HCT116 (cell line): Measurements from ENCODE around the gene INO80. TPM values are rescaled to one million over a fixed set of nuclear protein-coding genes. Genes with fewer than 3 reads are reported as not detected.

ENCODE experiments used
- ATAC-seq: fragments of 200-7000 bp; cut with Tn5 transposase; 2 replicates; pipeline ENCODE4 v1.9.1; 2020; ENCODE audit warnings: mild to moderate bottlenecking, moderate library complexity
- BruUV-seq: library from RNA; stranded (reverse); fragments of 400-500 nt; replicated peaks from 2 replicates; lab custom pipeline; 2021; lab: Mats Ljungman, UMichigan
- CTCF ChIA-PET: fragments of 300-600 bp; sonication (Branson Sonifier 250); formaldehyde crosslinking; loops from one replicate; lab custom pipeline; 2021; ENCODE audit warnings: antibody characterized with exemption; lab: Charles Lee
- POLR2A ChIA-PET: fragments of 300-600, 350-600 bp; sonication (Branson Sonifier 250); formaldehyde crosslinking; loops from one replicate; lab custom pipeline; 2021; ENCODE audit warnings: antibody characterized with exemption; lab: Charles Lee
- RAD21 ChIA-PET, 2 experiments: fragments of 300-600 bp; sonication (Branson Sonifier 250); formaldehyde crosslinking; loops; one replicate each; lab custom pipeline; 2023; ENCODE audit warnings: low total read pairs in 2 of 2; ENCODE audit not compliant: uncharacterized antibody in 2 of 2, unreplicated experiment in 2 of 2, low non-redundant PET in 1 of 2; lab: Charles Lee
- DNase-seq: peaks from one replicate; pipeline ENCODE4 v3.0.0-alpha.2; 2010; ENCODE audit warnings: low read depth, low spot score
- H2AFZ ChIP-seq: fragments of 200-600 bp; shearing (Covaris generic), sonication (generic); 2 replicates; pipeline ENCODE4 v1.6.1; 2017; ENCODE audit warnings: low read depth, mixed run types, mixed read lengths, antibody characterized with exemption, low read length; ENCODE audit not compliant: poor library complexity, severe bottlenecking
- H3K27ac ChIP-seq: 2 replicates; pipeline ENCODE4 v1.5.1; 2012; ENCODE audit warnings: low read depth, low read length
- H3K27me3 ChIP-seq: fragments of 200-600 bp; sonication (generic); 2 replicates; pipeline ENCODE4 v1.6.1; 2016; ENCODE audit warnings: mixed run types, low read length, mixed read lengths; ENCODE audit not compliant: insufficient read depth
- H3K36me3 ChIP-seq, 2 experiments: fragments of 200-500 bp in 1 of 2; fragments of 200-600 bp in 1 of 2; sonication (Bioruptor generic) in 1 of 2; sonication (generic) in 1 of 2; 2 replicates each; pipeline versions ENCODE4 v1.5.1 to v1.6.1; 2014 to 2016; ENCODE audit warnings: low read length in 2 of 2, inconsistent platforms in 1 of 2, mixed read lengths in 1 of 2, mixed run types in 1 of 2; ENCODE audit not compliant: insufficient read depth in 2 of 2, control insufficient read depth in 1 of 2
- H3K4me1 ChIP-seq, 2 experiments: fragments of 200-600 bp in 1 of 2; sonication (generic) in 1 of 2; 2 replicates each; pipeline versions ENCODE4 v1.5.1 to v1.6.1; 2012 to 2017; ENCODE audit warnings: low read length in 2 of 2, inconsistent platforms in 1 of 2, mild to moderate bottlenecking in 1 of 2, mixed read lengths in 1 of 2, mixed run types in 1 of 2, moderate library complexity in 1 of 2; ENCODE audit not compliant: insufficient read depth in 2 of 2, control insufficient read depth in 1 of 2
- H3K4me2 ChIP-seq: fragments of 200-600 bp; sonication (generic); 2 replicates; pipeline ENCODE4 v1.6.1; 2017; ENCODE audit warnings: mixed run types, low read length, mixed read lengths
- H3K4me3 ChIP-seq, 2 experiments: fragments of 200-600 bp in 1 of 2; sonication (generic) in 1 of 2; replicated peaks in 1 of 2; 2 replicates each; pipeline ENCODE4 v1.5.1; 2011 to 2016; ENCODE audit warnings: low read length in 2 of 2, control low read depth in 1 of 2, low read depth in 1 of 2, mild to moderate bottlenecking in 1 of 2, mixed read lengths in 1 of 2, mixed run types in 1 of 2
- H3K79me2 ChIP-seq: fragments of 200-600 bp; sonication (generic); 2 replicates; pipeline ENCODE4 v1.6.1; 2017; ENCODE audit warnings: mild to moderate bottlenecking, mixed run types, low read length, moderate library complexity, mixed read lengths; ENCODE audit not compliant: insufficient read depth
- H3K9ac ChIP-seq: fragments of 200-600 bp; sonication (generic); 2 replicates; pipeline ENCODE4 v1.6.1; 2016; ENCODE audit warnings: low read length, mixed read lengths
- H3K9me2 ChIP-seq: fragments of 200-600 bp; sonication (generic), shearing (Covaris generic); 2 replicates; pipeline ENCODE4 v1.6.1; 2017; ENCODE audit warnings: mixed run types, mild to moderate bottlenecking, moderate library complexity; ENCODE audit not compliant: insufficient read depth
- H3K9me3 ChIP-seq, 2 experiments: fragments of 200-500 bp in 1 of 2; fragments of 200-600 bp in 1 of 2; sonication (Bioruptor generic) in 1 of 2; sonication (generic) in 1 of 2; 2 replicates each; pipeline ENCODE4 v1.6.1; 2014 to 2017; ENCODE audit warnings: low read length in 2 of 2, mixed read lengths in 2 of 2, inconsistent platforms in 1 of 2, low read depth in 1 of 2, mild to moderate bottlenecking in 1 of 2, mixed run types in 1 of 2, moderate library complexity in 1 of 2; ENCODE audit not compliant: control insufficient read depth in 1 of 2, insufficient read depth in 1 of 2
- H4K20me1 ChIP-seq: fragments of 200-600 bp; sonication (generic), shearing (Covaris generic); 2 replicates; pipeline ENCODE4 v1.6.1; 2017; ENCODE audit warnings: mixed run types, mild to moderate bottlenecking, moderate library complexity; ENCODE audit not compliant: insufficient read depth
- CBX3 ChIP-seq: IDR thresholded peaks from 2 replicates; pipeline ENCODE4 v1.6.1; 2012; ENCODE audit warnings: low read depth
- CEBPB ChIP-seq: IDR thresholded peaks from 2 replicates; pipeline ENCODE4 v1.6.1; 2012; ENCODE audit warnings: low read depth
- CTCF ChIP-seq, 3 experiments: fragments of 200-600 bp in 1 of 3; sonication (generic) in 1 of 3; IDR thresholded peaks in 2 of 3; conservative IDR thresholded peaks in 1 of 3; 2 replicates each; pipeline ENCODE4 v1.5.1; 2012 to 2017; ENCODE audit warnings: low read depth in 2 of 3, low read length in 2 of 3, antibody characterized with exemption in 1 of 3, borderline replicate concordance in 1 of 3, control low read depth in 1 of 3, mild to moderate bottlenecking in 1 of 3, mixed read lengths in 1 of 3, mixed run types in 1 of 3, moderate library complexity in 1 of 3; ENCODE audit not compliant: insufficient read depth in 1 of 3
- EGR1 ChIP-seq: IDR thresholded peaks from 2 replicates; pipeline ENCODE4 v1.6.1; 2012; ENCODE audit warnings: low read depth
- ELF1 ChIP-seq: IDR thresholded peaks from 2 replicates; pipeline ENCODE4 v1.6.1; 2012; ENCODE audit warnings: low read depth, borderline replicate concordance
- EZH2phosphoT487 ChIP-seq: fragments of 200-600 bp; IDR thresholded peaks from 2 replicates; pipeline ENCODE4 v1.6.1; 2018; ENCODE audit warnings: antibody characterized with exemption, borderline replicate concordance
- FOSL1 ChIP-seq: IDR thresholded peaks from 2 replicates; pipeline ENCODE4 v1.6.1; 2012; ENCODE audit warnings: low read depth
- MAX ChIP-seq: IDR thresholded peaks from 2 replicates; pipeline ENCODE4 v1.6.1; 2012
- RAD21 ChIP-seq: IDR thresholded peaks from 2 replicates; pipeline ENCODE4 v1.6.1; 2012; ENCODE audit warnings: low read depth, mild to moderate bottlenecking
- SIN3A ChIP-seq: IDR thresholded peaks from 2 replicates; pipeline ENCODE4 v1.6.1; 2012; ENCODE audit warnings: low read depth
- ZNF274 ChIP-seq: fragments of 200-500 bp; sonication (Bioruptor generic); IDR thresholded peaks from 2 replicates; pipeline ENCODE4 v1.6.1; 2014; ENCODE audit warnings: mild to moderate bottlenecking, low read depth, low read length, inconsistent platforms
- intact Hi-C: fragments of 100-400 bp; cut with micrococcal nuclease; formaldehyde crosslinking; loops from 2 replicates; pipeline ENCODE4 v1.10.0; 2022
- total RNA-seq: library from RNA; stranded (reverse); gene quantifications from one replicate; pipeline ENCODE4 v1.2.1, GENCODE V29; 2021; ENCODE audit not compliant: unreplicated experiment

The INO80 gene
- total RNA-seq, 1 experiment from 2014 or later: 28.2 TPM

GRCh38 chr15:41073028-41073427, 43.1 kb downstream of the INO80 start:
- H3K9me3 ChIP-seq: no peaks in the 10 kb centered on the region
- ChIA-PET POLR2A (no interaction called here), CTCF (no interaction called here), RAD21 (interaction anchor here in 1 of 2 experiments (0.6 kb wide), 1 partner anchor 39 kb away, joined by 12 read pairs; no protein-coding TSS in a partner anchor)
- no peaks in the 10 kb centered on the region for H3K27me3 ChIP-seq
- DNase-seq (no peak), ATAC-seq (no peak)
- BruUV-seq: no TSS peak
- peaks cover 36 to 55% of the 10 kb centered on the region in 2 experiments for H3K36me3 ChIP-seq
- H2AFZ ChIP-seq: no peak overlapping the region
- intact Hi-C loops: no loop called here
- no peaks in the 10 kb centered on the region for H3K9me2 ChIP-seq
- no peak overlapping the region for H3K9ac ChIP-seq
- H3K4me1 ChIP-seq: no peaks in the 10 kb centered on the region
- H4K20me1 ChIP-seq: 0 out of 2 replicates have a peak, but pooled peaks cover 7% of the 10 kb centered on the region
- H3K4me3 ChIP-seq: no peak overlapping the region
- H3K4me2 ChIP-seq: no peak overlapping the region
- H3K27ac ChIP-seq: no peak overlapping the region
- peaks cover 25% of the 10 kb centered on the region for H3K79me2 ChIP-seq
- TF ChIP-seq FOSL1 (no peak), CTCF (IDR thresholded peaks at IDR 0.05 in 2 of 3, conservative IDR thresholded peaks at IDR 0.05 in 1 of 3; ENCODE audit: borderline replicate concordance in 1 of 3, insufficient read depth in 1 of 3, low read depth in 2 of 3, low read length in 2 of 3) (no peak), EZH2phosphoT487 (no peak), CEBPB (no peak), ELF1 (no peak), SIN3A (no peak), RAD21 (no peak), CBX3 (no peak)
- TF ChIP-seq, all 23 proteins: peak for 0

- no peak for ATAC-seq
- H3K4me1 ChIP-seq: no peaks in the 10 kb centered on the region
- H3K9ac ChIP-seq: no peak overlapping the region
- H3K4me3 ChIP-seq: no peak overlapping the region
- 0 out of 2 replicates have a peak, but pooled peaks cover 5% of the 10 kb centered on the region for H4K20me1 ChIP-seq
- no peaks in the 10 kb centered on the region for H3K27me3 ChIP-seq
- ChIA-PET CTCF (no interaction called here), RAD21 (no interaction called here), POLR2A (no interaction called here)
- H3K9me3 ChIP-seq: no peaks in the 10 kb centered on the region
- TF ChIP-seq CEBPB: no peak
- no peak for TF ChIP-seq MAX
- no peak for TF ChIP-seq CBX3
- no peak for TF ChIP-seq ZNF274
- TF ChIP-seq FOSL1: no peak
- no peak for TF ChIP-seq RAD21
- no peak for TF ChIP-seq EGR1
- H3K27ac ChIP-seq: no peak overlapping the region
- no peak for DNase-seq
- H3K4me2 ChIP-seq: no peak overlapping the region
- no TSS peak for BruUV-seq
- peaks cover 36 to 56% of the 10 kb centered on the region in 2 experiments for H3K36me3 ChIP-seq
- intact Hi-C loops: no loop called here
- H3K79me2 ChIP-seq: peaks cover 22% of the 10 kb centered on the region
- H2AFZ ChIP-seq: no peak overlapping the region
- H3K9me2 ChIP-seq: no peaks in the 10 kb centered on the region
Measured at GRCh38 chr15:41072013-41072412, 44.1 kb downstream of the INO80 start.
